ENCODE measurements around the gene VENTX. TPM values are rescaled to one million over a fixed set of nuclear protein-coding genes. Genes with fewer than 3 reads are reported as not detected.

Gene VENTX
- total RNA-seq, 1 donor from 2014 or later, result 0.13 TPM

DNA sequence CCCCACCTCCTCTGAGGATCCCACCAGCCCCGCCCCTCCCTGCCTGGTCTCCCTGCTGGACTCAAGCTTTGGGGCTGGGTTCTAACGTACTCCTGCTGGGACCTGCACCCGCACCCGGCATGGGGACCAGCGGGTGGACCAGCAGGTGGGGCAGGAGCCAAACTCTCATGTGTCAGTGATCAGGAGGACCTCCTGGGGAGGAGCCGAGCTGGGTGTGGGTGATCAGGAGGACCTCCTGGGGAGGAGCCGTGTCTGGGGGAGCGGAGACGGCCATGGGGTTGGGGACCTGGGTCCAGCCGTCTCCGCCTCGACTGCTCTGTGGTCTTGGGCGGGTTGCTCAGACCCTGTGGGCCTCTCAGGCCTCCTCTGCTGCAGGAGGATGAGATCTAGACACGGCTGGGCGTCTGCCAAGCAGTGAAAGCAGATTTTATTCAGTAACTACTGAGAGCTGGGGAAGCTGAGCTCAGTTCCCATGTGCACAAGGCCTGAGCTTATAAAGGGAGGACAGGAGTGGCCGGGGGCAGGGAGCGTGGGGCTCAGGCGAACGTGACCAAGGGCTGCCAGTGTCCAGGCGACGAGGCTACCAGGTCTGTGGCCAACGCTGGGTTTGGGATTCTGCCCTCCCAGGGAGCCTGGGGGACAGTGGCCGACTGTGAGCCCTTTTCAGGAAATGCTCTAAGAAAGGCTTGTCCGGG is 41.3 kb upstream of the VENTX start:
- CTCF ChIA-PET, result no interaction called here
- no peak for DNase-seq
- TF ChIP-seq, protein P1, sequence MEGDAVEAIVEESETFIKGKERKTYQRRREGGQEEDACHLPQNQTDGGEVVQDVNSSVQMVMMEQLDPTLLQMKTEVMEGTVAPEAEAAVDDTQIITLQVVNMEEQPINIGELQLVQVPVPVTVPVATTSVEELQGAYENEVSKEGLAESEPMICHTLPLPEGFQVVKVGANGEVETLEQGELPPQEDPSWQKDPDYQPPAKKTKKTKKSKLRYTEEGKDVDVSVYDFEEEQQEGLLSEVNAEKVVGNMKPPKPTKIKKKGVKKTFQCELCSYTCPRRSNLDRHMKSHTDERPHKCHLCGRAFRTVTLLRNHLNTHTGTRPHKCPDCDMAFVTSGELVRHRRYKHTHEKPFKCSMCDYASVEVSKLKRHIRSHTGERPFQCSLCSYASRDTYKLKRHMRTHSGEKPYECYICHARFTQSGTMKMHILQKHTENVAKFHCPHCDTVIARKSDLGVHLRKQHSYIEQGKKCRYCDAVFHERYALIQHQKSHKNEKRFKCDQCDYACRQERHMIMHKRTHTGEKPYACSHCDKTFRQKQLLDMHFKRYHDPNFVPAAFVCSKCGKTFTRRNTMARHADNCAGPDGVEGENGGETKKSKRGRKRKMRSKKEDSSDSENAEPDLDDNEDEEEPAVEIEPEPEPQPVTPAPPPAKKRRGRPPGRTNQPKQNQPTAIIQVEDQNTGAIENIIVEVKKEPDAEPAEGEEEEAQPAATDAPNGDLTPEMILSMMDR (IDR thresholded peaks at IDR 0.05), result no peak
- Mint-ChIP-seq H3K36me3 (ENCODE audit: low read depth) (no peaks in the 10 kb centered on the region), H3K27me3 (peaks cover 6% of the 10 kb centered on the region), H3K27ac (no peak overlapping the region), H3K4me3 (no peak overlapping the region), H3K4me1 (no peaks in the 10 kb centered on the region), H3K9me3 (peaks cover 13% of the 10 kb centered on the region)
- intact Hi-C loops (cut with micrococcal nuclease), result no loop called here
- POLR2A ChIA-PET, result no interaction called here
- ATAC-seq (ENCODE audit: low read depth), result no peak

DNA sequence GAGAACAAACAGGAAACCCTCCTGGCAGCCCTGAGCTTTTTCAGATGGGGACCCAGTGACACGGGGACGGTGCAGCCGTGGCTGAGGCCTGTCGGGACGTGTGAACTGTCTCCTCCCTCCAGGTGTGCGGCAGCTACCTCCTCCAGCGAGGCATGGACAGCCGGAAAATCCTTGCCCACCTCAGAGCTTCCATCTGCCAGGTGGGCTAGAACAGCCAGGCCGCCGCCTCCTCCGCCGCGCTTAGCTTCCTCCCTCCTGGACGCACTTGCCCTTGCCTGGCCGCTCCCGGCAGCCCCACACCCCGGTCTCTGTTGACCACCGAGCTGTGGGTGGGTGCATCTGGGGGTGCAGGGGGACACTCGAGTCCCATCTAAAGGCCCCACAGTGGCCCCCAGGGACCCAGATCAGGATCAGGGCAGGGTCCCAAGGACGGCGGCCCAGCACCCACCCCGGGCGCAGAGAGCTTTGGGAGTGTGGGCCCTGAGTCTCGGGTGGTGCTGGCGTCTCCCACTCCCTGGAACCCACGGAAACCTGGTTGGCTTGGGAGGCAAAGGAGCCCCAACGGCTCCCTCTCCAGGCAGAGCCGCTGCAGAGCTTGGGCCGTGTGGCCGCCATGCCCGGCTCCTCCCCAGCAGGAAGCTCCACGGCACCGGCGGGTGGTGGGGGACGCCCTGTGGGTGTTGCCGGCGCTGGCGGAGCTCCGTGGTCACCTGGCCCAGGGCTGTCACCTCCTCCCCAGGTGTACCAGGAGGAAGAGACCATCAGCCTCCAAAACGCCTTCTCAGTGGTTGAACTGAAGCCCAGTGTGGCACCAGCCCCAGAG is 40.5 kb upstream of the VENTX start:
- intact Hi-C loops (cut with micrococcal nuclease), result no loop called here
- ChIA-PET POLR2A (no interaction called here), CTCF (no interaction called here)
- Mint-ChIP-seq H3K4me1 (no peaks in the 10 kb centered on the region), H3K9me3 (peaks cover 11% of the 10 kb centered on the region), H3K27me3 (peaks cover 6% of the 10 kb centered on the region), H3K4me3 (no peak overlapping the region), H3K36me3 (ENCODE audit: low read depth) (no peaks in the 10 kb centered on the region), H3K27ac (no peak overlapping the region)
- DNase-seq (no peak), ATAC-seq (ENCODE audit: low read depth) (no peak)
- TF ChIP-seq, protein P1 (IDR thresholded peaks at IDR 0.05), result no peak

DNA sequence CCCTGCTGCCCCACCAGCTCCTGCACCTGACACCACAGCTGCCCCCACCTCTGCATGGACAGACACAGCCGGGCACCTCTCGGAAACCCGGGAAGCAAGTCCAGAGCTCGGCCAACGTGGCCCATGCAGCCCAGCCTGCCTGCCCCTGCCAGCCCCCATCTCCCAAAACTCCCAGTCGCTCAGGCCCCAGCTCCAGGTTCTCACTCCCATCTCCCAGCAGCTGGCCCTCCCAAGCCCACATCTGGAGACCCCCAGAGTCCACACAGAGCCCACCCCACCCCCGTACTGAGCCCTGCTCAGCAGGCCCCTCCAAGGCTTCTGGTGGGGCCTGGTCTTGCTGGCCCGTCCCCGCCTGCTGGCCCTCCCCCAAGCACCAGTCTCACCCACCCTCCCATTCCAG is 39.9 kb upstream of the VENTX start:
- Mint-ChIP-seq H3K9me3 (peaks cover 10% of the 10 kb centered on the region), H3K36me3 (ENCODE audit: low read depth) (no peaks in the 10 kb centered on the region), H3K27me3 (peaks cover 6% of the 10 kb centered on the region), H3K4me1 (no peaks in the 10 kb centered on the region), H3K4me3 (no peak overlapping the region), H3K27ac (no peak overlapping the region)
- no peak for ATAC-seq (ENCODE audit: low read depth)
- intact Hi-C loops (cut with micrococcal nuclease), result no loop called here
- no peak for DNase-seq
- TF ChIP-seq, protein P1 (IDR thresholded peaks at IDR 0.05), result no peak
- CTCF ChIA-PET, result no interaction called here
- POLR2A ChIA-PET, result no interaction called here

DNA sequence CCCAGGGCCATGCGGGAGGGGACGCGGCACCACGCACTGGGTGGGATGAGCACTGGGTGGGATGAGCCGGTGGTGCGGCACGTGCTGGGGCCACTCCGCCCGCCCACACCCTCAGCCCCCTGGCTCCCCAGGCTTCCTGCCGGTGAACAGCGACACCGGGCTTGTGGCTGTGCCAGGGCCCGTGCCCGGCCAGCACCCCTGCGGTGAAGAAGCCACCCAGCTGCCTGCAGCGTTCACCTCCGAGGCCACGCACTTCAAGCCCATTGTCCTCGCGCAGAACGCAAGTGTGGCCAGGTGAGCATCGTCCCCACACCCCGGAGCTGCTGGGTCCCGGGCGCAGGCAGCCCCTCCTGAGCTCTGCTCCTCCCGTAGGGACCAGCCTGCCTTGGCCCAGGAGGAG is 39.4 kb upstream of the VENTX start:
- ChIA-PET CTCF (no interaction called here), POLR2A (no interaction called here)
- DNase-seq (no peak), ATAC-seq (ENCODE audit: low read depth) (no peak)
- peaks cover 6% of the 10 kb centered on the region for H3K27me3 Mint-ChIP-seq
- no peak overlapping the region for H3K27ac Mint-ChIP-seq
- H3K36me3 Mint-ChIP-seq (ENCODE audit: low read depth), result no peaks in the 10 kb centered on the region
- H3K4me3 Mint-ChIP-seq, result no peak overlapping the region
- TF ChIP-seq, protein P1 (IDR thresholded peaks at IDR 0.05), result no peak
- intact Hi-C loops (cut with micrococcal nuclease), result no loop called here
- H3K4me1 Mint-ChIP-seq, result no peaks in the 10 kb centered on the region
- peaks cover 10% of the 10 kb centered on the region for H3K9me3 Mint-ChIP-seq

DNA sequence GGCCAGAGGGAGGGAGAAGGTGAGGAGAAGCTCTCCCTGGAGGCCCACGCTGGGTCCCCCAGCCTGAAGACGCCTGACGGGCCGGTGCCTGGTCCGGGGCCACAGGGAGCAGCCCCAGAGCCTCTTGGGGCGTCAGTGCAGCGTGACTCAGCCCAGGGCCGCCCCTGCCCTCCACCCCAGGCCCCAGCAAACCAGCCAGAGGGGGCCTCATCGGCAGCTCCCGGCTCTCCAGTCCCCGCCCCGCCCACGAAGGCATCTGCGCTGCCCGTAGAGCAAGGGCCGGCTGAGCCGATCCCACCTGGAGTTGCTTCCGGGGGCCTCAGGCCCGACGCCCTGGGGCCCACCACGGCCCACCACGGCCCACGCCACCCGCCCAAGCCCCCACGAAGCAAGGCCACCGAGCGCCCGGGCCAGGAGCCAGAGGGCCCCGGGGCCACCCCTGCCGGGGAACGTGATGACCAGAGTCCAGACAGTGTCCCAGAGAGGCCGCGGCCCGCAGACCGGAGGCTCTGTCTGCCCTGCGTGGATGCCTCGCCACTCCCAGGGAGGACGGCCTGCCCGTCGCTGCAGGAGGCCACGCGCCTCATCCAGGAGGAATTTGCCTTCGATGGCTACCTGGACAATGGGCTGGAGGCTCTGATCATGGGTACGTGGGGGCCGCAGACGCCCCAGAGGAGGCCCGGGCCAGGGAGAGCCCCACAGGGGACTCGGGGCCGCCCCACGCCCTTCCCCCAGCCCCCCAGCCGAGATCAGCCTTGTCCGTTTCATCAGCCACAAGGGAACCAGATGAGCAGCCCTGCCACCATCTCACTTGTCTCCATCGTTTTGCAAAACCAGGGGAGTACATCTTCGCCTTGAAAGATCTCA is 38.8 kb upstream of the VENTX start:
- DNase-seq (no peak), ATAC-seq (ENCODE audit: low read depth) (no peak)
- Mint-ChIP-seq H3K27me3 (peaks cover 3% of the 10 kb centered on the region), H3K4me1 (no peaks in the 10 kb centered on the region), H3K9me3 (peaks cover 4% of the 10 kb centered on the region), H3K4me3 (no peak overlapping the region), H3K36me3 (ENCODE audit: low read depth) (no peaks in the 10 kb centered on the region), H3K27ac (no peak overlapping the region)
- intact Hi-C loops (cut with micrococcal nuclease), result no loop called here
- TF ChIP-seq, protein P1 (IDR thresholded peaks at IDR 0.05), result no peak
- POLR2A ChIA-PET, result no interaction called here
- CTCF ChIA-PET, result no interaction called here

All from activated B cell treated with CpG ODN at 0.5 μM for 24 hours (primary cell).